HepG2 (cell line): ENCODE data around the gene ZNF24. TPM values are rescaled to one million over a fixed set of nuclear protein-coding genes. Genes with fewer than 3 reads are reported as not detected.

Experiments used
- ARID2 ChIP-seq: sonication (generic); formaldehyde crosslinking; IDR thresholded peaks from 2 replicates; pipeline ENCODE4 v1.8.1; 2022; ENCODE audit warnings: mild to moderate bottlenecking, missing genetic modification reagents, borderline replicate concordance
- ARNT2 ChIP-seq: sonication (generic); formaldehyde crosslinking; IDR thresholded peaks from 2 replicates; pipeline ENCODE4 v1.8.0; 2022; ENCODE audit warnings: mild to moderate bottlenecking, low read depth, missing genetic modification reagents, moderate library complexity
- JUND ChIP-seq: sonication (generic); formaldehyde crosslinking; IDR thresholded peaks from 2 replicates; pipeline ENCODE4 v1.8.0; 2022; ENCODE audit warnings: mild to moderate bottlenecking, missing genetic modification reagents
- MYNN ChIP-seq: sonication (generic); formaldehyde crosslinking; IDR thresholded peaks from 2 replicates; pipeline ENCODE4 v1.4.0; 2020; ENCODE audit warnings: mild to moderate bottlenecking, low read depth, missing genetic modification reagents
- NCOA1 ChIP-seq: sonication (generic); formaldehyde crosslinking; IDR thresholded peaks from 2 replicates; pipeline ENCODE4 v1.9.0; 2021; ENCODE audit warnings: missing genetic modification reagents
- SMYD3 ChIP-seq: sonication (generic); formaldehyde crosslinking; IDR thresholded peaks from 2 replicates; pipeline ENCODE4 v1.8.1; 2023; ENCODE audit warnings: mild to moderate bottlenecking, missing genetic modification reagents
- SNAPC2 ChIP-seq: sonication (generic); formaldehyde crosslinking; IDR thresholded peaks from 2 replicates; pipeline ENCODE4 v1.8.1; 2022; ENCODE audit warnings: mild to moderate bottlenecking, missing genetic modification reagents
- SOX6 ChIP-seq, 2 experiments: fragments of 450-650 bp in 1 of 2; sonication (generic) in 1 of 2; formaldehyde crosslinking in 1 of 2; IDR thresholded peaks; 2 replicates each; pipeline versions ENCODE4 v1.4.0 to v1.6.1; 2017 to 2020; ENCODE audit warnings: antibody characterized with exemption in 1 of 2, mild to moderate bottlenecking in 1 of 2, missing genetic modification reagents in 1 of 2
- ZBTB42 ChIP-seq: sonication (generic); formaldehyde crosslinking; IDR thresholded peaks from 2 replicates; pipeline ENCODE4 v1.5.0; 2020; ENCODE audit warnings: mild to moderate bottlenecking, missing genetic modification reagents
- ZNF225 ChIP-seq: sonication (generic); formaldehyde crosslinking; IDR thresholded peaks from 2 replicates; pipeline ENCODE4 v1.4.0; 2020; ENCODE audit warnings: mild to moderate bottlenecking, missing genetic modification reagents
- ZNF230 ChIP-seq: sonication (generic); formaldehyde crosslinking; IDR thresholded peaks from 2 replicates; pipeline ENCODE4 v1.4.0; 2020; ENCODE audit warnings: mild to moderate bottlenecking, missing genetic modification reagents
- ZNF773 ChIP-seq: sonication (generic); formaldehyde crosslinking; IDR thresholded peaks from 2 replicates; pipeline ENCODE4 v1.4.0; 2020; ENCODE audit warnings: missing genetic modification reagents, borderline replicate concordance
- ZSCAN21 ChIP-seq: sonication (generic); formaldehyde crosslinking; IDR thresholded peaks from 2 replicates; pipeline ENCODE4 v1.8.0; 2022; ENCODE audit warnings: mild to moderate bottlenecking, missing genetic modification reagents, moderate library complexity, borderline replicate concordance
- ZSCAN31 ChIP-seq: sonication (generic); formaldehyde crosslinking; IDR thresholded peaks from 2 replicates; pipeline ENCODE4 v1.5.0; 2020; ENCODE audit warnings: low read depth, mild to moderate bottlenecking, missing genetic modification reagents
- polyA plus RNA-seq, 8 experiments: library from polyadenylated mRNA; depleted of rRNA in 3 of 8; stranded (reverse) in 7 of 8; unstranded in 1 of 8; fragments of >200 nt; fragmentation: Illumina TruSeq in 4 of 8; extraction: Trizol in 4 of 8; gene quantifications; 2 replicates each; pipeline versions ENCODE4 v1.2.1 to v1.2.3, GENCODE V29; 2011 to 2016; ENCODE audit warnings: low read depth in 4 of 8, missing spikeins in 1 of 8, mixed read lengths in 1 of 8; ENCODE audit not compliant: insufficient read depth in 1 of 8
- total RNA-seq, 5 experiments: library from RNA; depleted of rRNA; stranded (reverse); fragments of >200 nt; fragmentation: Illumina TruSeq; extraction: Trizol; gene quantifications; 2 replicates each; pipeline ENCODE4 v1.2.3, GENCODE V29; 2016; ENCODE audit warnings: low read depth in 1 of 5
- TF ChIP-seq, protein P1 (sequence below): IDR thresholded peaks from 2 replicates; pipeline ENCODE4 v1.6.1; 2016; ENCODE audit warnings: low read depth
- TF ChIP-seq, protein P2 (sequence below): sonication (generic); formaldehyde crosslinking; IDR thresholded peaks from 2 replicates; pipeline ENCODE4 v1.4.0; 2020; ENCODE audit warnings: mild to moderate bottlenecking, missing genetic modification reagents
- TF ChIP-seq, protein P3 (sequence below): sonication (generic); formaldehyde crosslinking; conservative IDR thresholded peaks from 2 replicates; pipeline ENCODE4 v1.8.1; 2023; ENCODE audit warnings: missing genetic modification reagents
- TF ChIP-seq, protein P4 (sequence below): sonication (generic); formaldehyde crosslinking; IDR thresholded peaks from 2 replicates; pipeline ENCODE4 v1.4.0; 2020; ENCODE audit warnings: missing genetic modification reagents

Gene ZNF24
- total and polyA plus RNA-seq, 2 of the 13 experiments (the other 11 are each of a cell fraction or from before 2014, with no cell fraction given): 19.5 to 41.1 TPM

DNA sequence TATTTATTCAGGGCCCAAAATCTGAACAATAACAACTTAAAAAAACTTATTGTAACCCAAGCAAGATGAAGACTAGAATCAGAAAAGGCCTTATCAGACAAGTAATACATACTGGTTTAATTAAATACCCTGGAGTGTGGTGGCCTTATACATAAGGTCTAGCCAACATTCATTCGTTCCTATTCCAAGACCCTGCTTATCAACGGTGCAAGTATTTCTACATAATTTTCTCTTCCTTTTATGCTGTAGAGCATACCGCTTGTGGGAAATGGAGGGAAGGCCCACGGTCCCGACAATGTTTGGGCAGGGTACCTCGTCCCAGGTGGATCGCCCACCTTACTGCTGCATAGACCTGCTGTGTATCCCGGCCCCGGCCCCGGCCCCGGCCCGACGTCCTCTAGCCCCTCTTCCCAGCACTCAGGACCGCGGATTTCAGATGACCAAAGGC is 708 bp downstream of the ZNF24 start (continued):
- TF ChIP-seq, protein P1, sequence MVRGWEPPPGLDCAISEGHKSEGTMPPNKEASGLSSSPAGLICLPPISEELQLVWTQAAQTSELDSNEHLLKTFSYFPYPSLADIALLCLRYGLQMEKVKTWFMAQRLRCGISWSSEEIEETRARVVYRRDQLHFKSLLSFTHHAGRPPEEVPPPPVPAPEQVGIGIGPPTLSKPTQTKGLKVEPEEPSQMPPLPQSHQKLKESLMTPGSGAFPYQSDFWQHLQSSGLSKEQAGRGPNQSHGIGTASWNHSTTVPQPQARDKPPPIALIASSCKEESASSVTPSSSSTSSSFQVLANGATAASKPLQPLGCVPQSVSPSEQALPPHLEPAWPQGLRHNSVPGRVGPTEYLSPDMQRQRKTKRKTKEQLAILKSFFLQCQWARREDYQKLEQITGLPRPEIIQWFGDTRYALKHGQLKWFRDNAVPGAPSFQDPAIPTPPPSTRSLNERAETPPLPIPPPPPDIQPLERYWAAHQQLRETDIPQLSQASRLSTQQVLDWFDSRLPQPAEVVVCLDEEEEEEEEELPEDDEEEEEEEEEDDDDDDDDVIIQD (CRISPR knock-in tag): no peak
- no peak for TF ChIP-seq ZNF225 (CRISPR knock-in tag)
- TF ChIP-seq, protein P2, sequence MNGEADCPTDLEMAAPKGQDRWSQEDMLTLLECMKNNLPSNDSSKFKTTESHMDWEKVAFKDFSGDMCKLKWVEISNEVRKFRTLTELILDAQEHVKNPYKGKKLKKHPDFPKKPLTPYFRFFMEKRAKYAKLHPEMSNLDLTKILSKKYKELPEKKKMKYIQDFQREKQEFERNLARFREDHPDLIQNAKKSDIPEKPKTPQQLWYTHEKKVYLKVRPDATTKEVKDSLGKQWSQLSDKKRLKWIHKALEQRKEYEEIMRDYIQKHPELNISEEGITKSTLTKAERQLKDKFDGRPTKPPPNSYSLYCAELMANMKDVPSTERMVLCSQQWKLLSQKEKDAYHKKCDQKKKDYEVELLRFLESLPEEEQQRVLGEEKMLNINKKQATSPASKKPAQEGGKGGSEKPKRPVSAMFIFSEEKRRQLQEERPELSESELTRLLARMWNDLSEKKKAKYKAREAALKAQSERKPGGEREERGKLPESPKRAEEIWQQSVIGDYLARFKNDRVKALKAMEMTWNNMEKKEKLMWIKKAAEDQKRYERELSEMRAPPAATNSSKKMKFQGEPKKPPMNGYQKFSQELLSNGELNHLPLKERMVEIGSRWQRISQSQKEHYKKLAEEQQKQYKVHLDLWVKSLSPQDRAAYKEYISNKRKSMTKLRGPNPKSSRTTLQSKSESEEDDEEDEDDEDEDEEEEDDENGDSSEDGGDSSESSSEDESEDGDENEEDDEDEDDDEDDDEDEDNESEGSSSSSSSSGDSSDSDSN: peak; percentile 52; the same call in 1 of the 2 replicates
- TF ChIP-seq ZBTB42 (CRISPR knock-in tag): 0 out of 2 replicates have a peak, but pooled peaks have one; percentile 6
- TF ChIP-seq MYNN (CRISPR knock-in tag): no peak
- peak; percentile 47; the same call in 1 of the 2 replicates for TF ChIP-seq ZSCAN31 (CRISPR knock-in tag)
- TF ChIP-seq, protein P3, sequence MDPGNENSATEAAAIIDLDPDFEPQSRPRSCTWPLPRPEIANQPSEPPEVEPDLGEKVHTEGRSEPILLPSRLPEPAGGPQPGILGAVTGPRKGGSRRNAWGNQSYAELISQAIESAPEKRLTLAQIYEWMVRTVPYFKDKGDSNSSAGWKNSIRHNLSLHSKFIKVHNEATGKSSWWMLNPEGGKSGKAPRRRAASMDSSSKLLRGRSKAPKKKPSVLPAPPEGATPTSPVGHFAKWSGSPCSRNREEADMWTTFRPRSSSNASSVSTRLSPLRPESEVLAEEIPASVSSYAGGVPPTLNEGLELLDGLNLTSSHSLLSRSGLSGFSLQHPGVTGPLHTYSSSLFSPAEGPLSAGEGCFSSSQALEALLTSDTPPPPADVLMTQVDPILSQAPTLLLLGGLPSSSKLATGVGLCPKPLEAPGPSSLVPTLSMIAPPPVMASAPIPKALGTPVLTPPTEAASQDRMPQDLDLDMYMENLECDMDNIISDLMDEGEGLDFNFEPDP (CRISPR knock-in tag): 0 out of 2 replicates have a peak, but pooled peaks have one; percentile 57
- TF ChIP-seq ZNF773: no peak
- TF ChIP-seq ZNF230 (CRISPR knock-in tag): no peak
- TF ChIP-seq, protein P4, sequence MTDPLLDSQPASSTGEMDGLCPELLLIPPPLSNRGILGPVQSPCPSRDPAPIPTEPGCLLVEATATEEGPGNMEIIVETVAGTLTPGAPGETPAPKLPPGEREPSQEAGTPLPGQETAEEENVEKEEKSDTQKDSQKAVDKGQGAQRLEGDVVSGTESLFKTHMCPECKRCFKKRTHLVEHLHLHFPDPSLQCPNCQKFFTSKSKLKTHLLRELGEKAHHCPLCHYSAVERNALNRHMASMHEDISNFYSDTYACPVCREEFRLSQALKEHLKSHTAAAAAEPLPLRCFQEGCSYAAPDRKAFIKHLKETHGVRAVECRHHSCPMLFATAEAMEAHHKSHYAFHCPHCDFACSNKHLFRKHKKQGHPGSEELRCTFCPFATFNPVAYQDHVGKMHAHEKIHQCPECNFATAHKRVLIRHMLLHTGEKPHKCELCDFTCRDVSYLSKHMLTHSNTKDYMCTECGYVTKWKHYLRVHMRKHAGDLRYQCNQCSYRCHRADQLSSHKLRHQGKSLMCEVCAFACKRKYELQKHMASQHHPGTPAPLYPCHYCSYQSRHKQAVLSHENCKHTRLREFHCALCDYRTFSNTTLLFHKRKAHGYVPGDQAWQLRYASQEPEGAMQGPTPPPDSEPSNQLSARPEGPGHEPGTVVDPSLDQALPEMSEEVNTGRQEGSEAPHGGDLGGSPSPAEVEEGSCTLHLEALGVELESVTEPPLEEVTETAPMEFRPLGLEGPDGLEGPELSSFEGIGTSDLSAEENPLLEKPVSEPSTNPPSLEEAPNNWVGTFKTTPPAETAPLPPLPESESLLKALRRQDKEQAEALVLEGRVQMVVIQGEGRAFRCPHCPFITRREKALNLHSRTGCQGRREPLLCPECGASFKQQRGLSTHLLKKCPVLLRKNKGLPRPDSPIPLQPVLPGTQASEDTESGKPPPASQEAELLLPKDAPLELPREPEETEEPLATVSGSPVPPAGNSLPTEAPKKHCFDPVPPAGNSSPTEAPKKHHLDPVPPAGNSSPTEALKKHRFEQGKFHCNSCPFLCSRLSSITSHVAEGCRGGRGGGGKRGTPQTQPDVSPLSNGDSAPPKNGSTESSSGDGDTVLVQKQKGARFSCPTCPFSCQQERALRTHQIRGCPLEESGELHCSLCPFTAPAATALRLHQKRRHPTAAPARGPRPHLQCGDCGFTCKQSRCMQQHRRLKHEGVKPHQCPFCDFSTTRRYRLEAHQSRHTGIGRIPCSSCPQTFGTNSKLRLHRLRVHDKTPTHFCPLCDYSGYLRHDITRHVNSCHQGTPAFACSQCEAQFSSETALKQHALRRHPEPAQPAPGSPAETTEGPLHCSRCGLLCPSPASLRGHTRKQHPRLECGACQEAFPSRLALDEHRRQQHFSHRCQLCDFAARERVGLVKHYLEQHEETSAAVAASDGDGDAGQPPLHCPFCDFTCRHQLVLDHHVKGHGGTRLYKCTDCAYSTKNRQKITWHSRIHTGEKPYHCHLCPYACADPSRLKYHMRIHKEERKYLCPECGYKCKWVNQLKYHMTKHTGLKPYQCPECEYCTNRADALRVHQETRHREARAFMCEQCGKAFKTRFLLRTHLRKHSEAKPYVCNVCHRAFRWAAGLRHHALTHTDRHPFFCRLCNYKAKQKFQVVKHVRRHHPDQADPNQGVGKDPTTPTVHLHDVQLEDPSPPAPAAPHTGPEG (CRISPR knock-in tag): 0 out of 2 replicates have a peak, but pooled peaks have one; percentile 6
- TF ChIP-seq JUND (CRISPR knock-in tag): no peak
- peak; percentile 69; the same call in 1 of the 2 replicates for TF ChIP-seq ARID2
- TF ChIP-seq ARNT2 (CRISPR knock-in tag): 0 out of 2 replicates have a peak, but pooled peaks have one; percentile 22
- 0 out of 2 replicates have a peak, but pooled peaks have one; percentile 45 for TF ChIP-seq NCOA1 (CRISPR knock-in tag)
- no peak for TF ChIP-seq SOX6 (IDR thresholded peaks at IDR 0.05)
- no peak for TF ChIP-seq SOX6 (CRISPR knock-in tag; IDR thresholded peaks at IDR 0.05)
- 0 out of 2 replicates have a peak, but pooled peaks have one; percentile 41 for TF ChIP-seq SMYD3
- TF ChIP-seq ZSCAN21 (CRISPR knock-in tag): peak; percentile 51; the same call in 1 of the 2 replicates
- TF ChIP-seq SNAPC2: 0 out of 2 replicates have a peak, but pooled peaks have one; percentile 65
